Stimulated activated CD4-positive, alpha-beta T cell treated with anti-CD3 and anti-CD28 coated beads, Interleukin-4, amount 100 ng/mL, for 1 hour (primary cell): ENCODE results near the gene CELSR2.

Experiments
- DNase-seq: peaks from one replicate; pipeline ENCODE4 v3.0.0-alpha.2; 2020

The CELSR2 gene

DNA sequence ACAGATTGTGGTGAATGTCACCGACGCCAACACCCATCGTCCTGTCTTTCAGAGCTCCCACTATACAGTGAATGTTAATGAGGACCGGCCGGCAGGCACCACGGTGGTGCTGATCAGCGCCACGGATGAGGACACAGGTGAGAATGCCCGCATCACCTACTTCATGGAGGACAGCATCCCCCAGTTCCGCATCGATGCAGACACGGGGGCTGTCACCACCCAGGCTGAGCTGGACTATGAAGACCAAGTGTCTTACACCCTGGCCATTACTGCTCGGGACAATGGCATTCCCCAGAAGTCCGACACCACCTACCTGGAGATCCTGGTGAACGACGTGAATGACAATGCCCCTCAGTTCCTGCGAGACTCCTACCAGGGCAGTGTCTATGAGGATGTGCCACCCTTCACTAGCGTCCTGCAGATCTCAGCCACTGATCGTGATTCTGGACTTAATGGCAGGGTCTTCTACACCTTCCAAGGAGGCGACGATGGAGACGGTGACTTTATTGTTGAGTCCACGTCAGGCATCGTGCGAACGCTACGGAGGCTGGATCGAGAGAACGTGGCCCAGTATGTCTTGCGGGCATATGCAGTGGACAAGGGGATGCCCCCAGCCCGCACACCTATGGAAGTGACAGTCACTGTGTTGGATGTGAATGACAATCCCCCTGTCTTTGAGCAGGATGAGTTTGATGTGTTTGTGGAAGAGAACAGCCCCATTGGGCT, 3.0 kb downstream of the CELSR2 start:
- no peak for DNase-seq

DNA sequence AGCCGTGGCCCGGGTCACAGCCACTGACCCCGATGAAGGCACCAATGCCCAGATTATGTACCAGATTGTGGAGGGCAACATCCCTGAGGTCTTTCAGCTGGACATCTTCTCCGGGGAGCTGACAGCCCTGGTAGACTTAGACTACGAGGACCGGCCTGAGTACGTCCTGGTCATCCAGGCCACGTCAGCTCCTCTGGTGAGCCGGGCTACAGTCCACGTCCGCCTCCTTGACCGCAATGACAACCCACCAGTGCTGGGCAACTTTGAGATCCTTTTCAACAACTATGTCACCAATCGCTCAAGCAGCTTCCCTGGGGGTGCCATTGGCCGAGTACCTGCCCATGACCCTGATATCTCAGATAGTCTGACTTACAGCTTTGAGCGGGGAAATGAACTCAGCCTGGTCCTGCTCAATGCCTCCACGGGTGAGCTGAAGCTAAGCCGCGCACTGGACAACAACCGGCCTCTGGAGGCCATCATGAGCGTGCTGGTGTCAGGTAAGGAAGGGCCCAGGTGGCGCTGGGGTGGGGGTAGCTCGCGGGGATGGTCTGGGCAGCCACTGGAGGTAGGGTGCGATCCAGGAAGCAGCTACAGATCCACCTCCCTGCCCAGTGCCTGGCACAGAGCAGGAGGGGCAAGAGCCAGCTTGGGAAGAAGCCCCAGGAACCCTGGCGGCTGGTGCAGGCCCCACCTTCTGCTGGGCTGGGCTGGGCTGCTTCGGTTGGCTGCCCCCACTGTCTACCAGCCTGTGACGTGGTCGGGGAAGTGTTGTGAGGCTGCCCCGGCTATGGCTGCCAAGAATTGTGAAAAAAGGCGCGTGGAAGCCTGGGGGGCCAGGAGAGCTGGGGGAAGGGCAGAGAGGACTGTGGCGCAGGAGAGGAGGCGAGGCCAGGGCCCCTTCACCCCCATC, 3.8 kb downstream of the CELSR2 start:
- DNase-seq = no peak

DNA sequence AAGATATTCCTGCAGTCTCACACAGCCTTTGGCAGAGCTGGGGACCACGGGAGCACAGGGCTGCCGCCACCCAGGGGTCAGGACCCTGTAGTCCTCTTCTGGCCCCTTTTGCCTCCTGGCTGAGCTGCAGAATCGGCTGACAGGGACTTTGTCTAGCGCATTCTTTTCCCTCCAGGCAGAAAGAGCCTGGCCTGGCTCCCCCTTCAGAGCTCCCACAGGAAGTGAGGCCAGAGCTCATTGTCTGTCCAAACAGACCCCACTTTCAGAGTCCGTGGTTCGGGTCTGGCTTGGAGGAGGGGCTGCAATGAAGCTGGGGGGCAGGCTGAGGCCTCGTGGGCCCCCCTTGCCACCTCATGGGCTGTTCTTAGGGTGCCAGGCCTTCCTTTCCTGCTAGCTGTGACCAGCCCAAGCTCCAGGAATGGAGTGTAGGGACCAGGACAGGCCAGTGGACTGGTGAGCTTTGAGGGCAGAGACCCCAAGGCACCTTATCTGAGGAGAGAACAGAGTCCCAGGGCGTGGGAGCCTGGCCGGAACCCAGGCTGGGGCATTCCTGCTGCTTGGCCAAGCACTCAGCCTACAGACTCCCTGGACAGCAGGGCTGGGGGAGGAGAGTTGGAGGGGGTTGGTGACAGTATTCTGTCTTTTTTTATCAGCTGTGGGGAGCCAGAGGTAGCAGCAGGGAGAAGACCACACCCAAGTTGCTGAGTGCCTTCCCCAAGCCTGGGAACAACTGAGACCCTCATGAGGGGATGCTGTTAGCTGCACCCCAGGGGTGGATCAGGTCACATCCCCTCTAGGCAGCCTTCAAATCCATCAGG, 4.7 kb downstream of the CELSR2 start:
- no peak for DNase-seq

GRCh38 chr1:109254621-109255096, 5.3 kb downstream of the CELSR2 start:
- DNase-seq = no peak

DNA sequence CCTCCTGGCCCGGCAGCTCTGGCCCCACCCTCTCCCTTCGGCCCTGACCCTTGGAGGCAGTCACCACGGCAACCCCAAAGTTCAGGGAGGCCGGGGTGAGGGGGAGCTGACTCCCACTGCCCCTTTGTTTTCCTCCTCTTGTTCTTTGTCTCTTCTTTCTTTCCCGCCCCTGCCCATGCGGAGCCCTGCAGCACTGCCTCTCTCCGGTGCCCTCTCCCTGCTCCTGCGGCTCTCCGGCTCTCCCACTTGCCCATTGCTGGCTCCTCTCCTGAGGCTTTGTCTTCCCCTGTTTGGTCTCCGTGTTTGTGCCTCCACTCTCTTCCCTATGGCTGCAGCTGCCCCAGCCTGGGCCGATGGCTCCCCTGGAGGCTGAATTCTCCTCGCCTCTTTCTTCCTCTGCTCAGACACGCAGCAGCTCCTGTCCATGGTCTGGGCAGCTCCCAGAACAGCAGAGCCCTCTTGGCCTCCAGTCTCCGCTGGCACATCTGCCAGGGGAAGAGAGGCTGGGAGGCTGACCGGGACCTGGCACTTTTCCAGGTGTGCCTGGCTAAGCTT, 5.8 kb downstream of the CELSR2 start:
- no peak for DNase-seq

- DNase-seq = no peak
Measured at GRCh38 chr1:109255678-109256077, 6.3 kb downstream of the CELSR2 start.

DNA sequence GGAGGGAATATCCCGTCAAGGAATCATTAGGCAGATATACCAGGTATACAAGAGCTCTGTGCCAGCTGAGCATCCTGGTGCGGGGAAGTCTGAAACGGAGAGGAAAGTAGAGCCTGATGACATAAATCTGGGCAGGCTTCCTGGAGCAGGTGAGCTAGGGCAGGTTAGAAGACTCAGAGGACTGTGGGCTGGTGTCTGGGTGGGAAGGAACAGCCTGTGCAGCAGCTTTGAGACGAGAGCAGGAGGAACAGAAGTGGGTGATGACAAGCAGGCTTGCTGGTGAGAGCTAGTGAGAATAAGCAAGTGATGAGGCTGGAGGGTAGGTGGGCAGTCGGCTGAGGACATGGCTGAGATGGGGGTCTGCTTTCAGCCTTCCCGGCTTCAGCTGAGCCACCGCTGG, 6.7 kb downstream of the CELSR2 start:
- no peak for DNase-seq

GRCh38 chr1:109256971-109257681, 7.8 kb downstream of the CELSR2 start:
- DNase-seq = no peak

DNA sequence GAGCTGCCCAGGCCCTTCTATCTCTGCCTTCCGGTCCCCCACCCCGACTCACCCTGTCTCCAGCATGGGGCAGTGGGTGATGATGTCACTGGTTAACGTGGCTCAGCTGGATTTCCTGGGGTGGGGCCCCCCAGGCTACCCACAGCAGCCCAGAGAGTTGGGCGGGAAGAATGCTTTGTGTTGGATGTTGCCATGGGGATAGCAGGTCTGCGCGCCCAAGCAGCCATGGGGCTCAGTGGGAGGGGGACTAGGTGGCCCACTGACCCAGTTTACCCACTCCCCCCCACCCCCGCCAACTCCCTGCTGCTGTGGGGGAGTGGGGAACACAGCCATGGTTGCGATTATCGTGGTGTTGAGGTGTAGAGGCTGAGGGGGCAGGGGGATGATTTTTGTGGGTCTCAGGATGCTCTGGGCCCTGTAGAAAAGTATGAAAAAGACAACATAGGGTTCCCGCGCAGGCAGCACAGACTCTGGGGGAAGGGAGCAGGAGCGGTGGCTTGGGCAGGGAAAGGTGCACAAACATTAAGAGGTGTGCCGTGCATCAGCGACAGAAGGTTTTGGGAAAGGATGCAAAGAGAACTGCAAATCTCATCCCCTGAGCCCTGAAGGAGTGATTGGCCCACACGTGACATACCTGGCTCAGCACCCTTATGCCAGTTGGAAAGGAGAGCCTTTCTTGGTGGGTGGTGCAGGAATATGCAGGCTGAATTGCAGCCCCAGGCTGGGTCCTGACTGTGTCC, 8.5 kb downstream of the CELSR2 start:
- no peak for DNase-seq

GRCh38 chr1:109258481-109259466, 9.4 kb downstream of the CELSR2 start:
- no peak for DNase-seq

- DNase-seq = no peak
Measured at GRCh38 chr1:109259674-109260557, 10.6 kb downstream of the CELSR2 start.

DNA sequence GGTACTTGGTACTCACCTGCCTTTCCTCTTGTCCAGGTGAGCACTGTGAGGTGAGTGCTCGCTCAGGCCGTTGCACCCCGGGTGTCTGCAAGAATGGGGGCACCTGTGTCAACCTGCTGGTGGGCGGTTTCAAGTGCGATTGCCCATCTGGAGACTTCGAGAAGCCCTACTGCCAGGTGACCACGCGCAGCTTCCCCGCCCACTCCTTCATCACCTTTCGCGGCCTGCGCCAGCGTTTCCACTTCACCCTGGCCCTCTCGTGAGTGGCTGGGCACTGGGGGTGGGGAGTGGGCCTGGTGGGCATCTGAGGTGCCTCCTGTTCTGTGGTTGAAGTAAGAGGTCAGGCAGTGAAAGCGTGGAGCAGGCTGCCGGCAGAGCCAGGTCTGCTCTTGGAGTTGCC, 11.7 kb downstream of the CELSR2 start:
- no peak for DNase-seq

GRCh38 chr1:109261578-109261977, 12.2 kb downstream of the CELSR2 start:
- no peak for DNase-seq

- DNase-seq = no peak
Measured at GRCh38 chr1:109262231-109263055, 13.1 kb downstream of the CELSR2 start.

GRCh38 chr1:109263234-109263596, 13.9 kb downstream of the CELSR2 start:
- DNase-seq = no peak

- DNase-seq = peak; percentile 82
Measured at GRCh38 chr1:109263597-109264378, 14.4 kb downstream of the CELSR2 start.

- no peak for DNase-seq
Measured at GRCh38 chr1:109264379-109264755, 15.0 kb downstream of the CELSR2 start.
